Kidney epithelial cell (primary cell): ENCODE data around the gene FBLN1. TPM values are rescaled to one million over a fixed set of nuclear protein-coding genes. Genes with fewer than 3 reads are reported as not detected.
A peak's percentile ranks its signal among the peaks of the same experiment; 100 is the strongest.
"Not testable (repeated sequence)": the region's sequence is repeated elsewhere in the genome, so short reads cannot be mapped to it uniquely, and the experiment has no call there.

Experiments
- DNase-seq: peaks from one replicate; pipeline ENCODE4 v3.0.0-alpha.2; 2010; ENCODE audit warnings: low read depth
- H3K27me3 ChIP-seq: 2 replicates; pipeline ENCODE4 v1.6.0; 2011; ENCODE audit warnings: low read length; ENCODE audit not compliant: control insufficient read depth, insufficient read depth
- H3K36me3 ChIP-seq: 2 replicates; pipeline ENCODE4 v1.5.1; 2011; ENCODE audit warnings: low read length; ENCODE audit not compliant: control insufficient read depth, insufficient read depth
- H3K4me3 ChIP-seq: 2 replicates; pipeline ENCODE4 v1.5.1; 2011; ENCODE audit warnings: low read depth, mild to moderate bottlenecking, control low read depth, low read length
- CTCF ChIP-seq: IDR thresholded peaks from 2 replicates; pipeline ENCODE4 v1.5.1; 2011; ENCODE audit warnings: mild to moderate bottlenecking, moderate library complexity, low read length, control low read depth, inconsistent platforms; ENCODE audit not compliant: insufficient read depth, poor library complexity, severe bottlenecking
- total RNA-seq: library from RNA; depleted of rRNA; stranded (reverse); fragments of >200 nt; gene quantifications from 2 replicates; pipeline ENCODE4 v1.2.3, GENCODE V29; 2015

FBLN1 gene
- total RNA-seq, 1 donor from 2014 or later, result 32.8 TPM

GRCh38 chr22:45602004-45602733 lies 99.5 kb downstream of the FBLN1 start:
- Histone ChIP-seq H3K4me3 (no peak overlapping the region), H3K36me3 (no peaks in the 10 kb centered on the region), H3K27me3 (no peaks in the 10 kb centered on the region)
- no peak for DNase-seq
- TF ChIP-seq CTCF, result no peak

- no peaks in the 10 kb centered on the region for H3K36me3 ChIP-seq
- H3K4me3 ChIP-seq, result no peak overlapping the region
- no peak for TF ChIP-seq CTCF
- no peaks in the 10 kb centered on the region for H3K27me3 ChIP-seq
- DNase-seq, result no peak
Measured at GRCh38 chr22:45602824-45603595, 100.3 kb downstream of the FBLN1 start.

- Histone ChIP-seq H3K27me3 (no peaks in the 10 kb centered on the region), H3K4me3 (no peak overlapping the region), H3K36me3 (no peaks in the 10 kb centered on the region)
- TF ChIP-seq CTCF, result no peak
- DNase-seq, result no peak
Measured at GRCh38 chr22:45603619-45604018, 100.9 kb downstream of the FBLN1 start.

GRCh38 chr22:45608045-45608444 lies 105.4 kb downstream of the FBLN1 start:
- H3K27me3 ChIP-seq, DNase-seq: not testable (repeated sequence)

GRCh38 chr22:45608763-45609180 lies 106.1 kb downstream of the FBLN1 start:
- Histone ChIP-seq H3K27me3 (no peaks in the 10 kb centered on the region), H3K36me3 (no peaks in the 10 kb centered on the region), H3K4me3 (no peak overlapping the region)
- peak; percentile 88 for DNase-seq
- TF ChIP-seq CTCF, result no peak

More at GRCh38 chr22:45608045-45608444, 105.4 kb downstream of the FBLN1 start:
- not testable (repeated sequence) for H3K36me3 ChIP-seq, H3K4me3 ChIP-seq

GRCh38 chr22:45612451-45612901 lies 109.8 kb downstream of the FBLN1 start:
- DNase-seq, result peak; percentile 86
- H3K4me3 ChIP-seq, result no peak overlapping the region
- H3K27me3 ChIP-seq, result no peaks in the 10 kb centered on the region
- no peak for TF ChIP-seq CTCF
- no peaks in the 10 kb centered on the region for H3K36me3 ChIP-seq
